Ureter (tissue), 1 donor: Measurements from ENCODE around the gene MTHFS. TPM values are rescaled to one million over a fixed set of nuclear protein-coding genes. Genes with fewer than 3 reads are reported as not detected.

ENCODE experiments used
- DNase-seq: peaks from one replicate; pipeline ENCODE4 v3.0.0-alpha.2; 2020; ENCODE audit warnings: low spot score
- total RNA-seq: library from RNA; stranded (reverse); gene quantifications from one replicate; pipeline ENCODE4 v1.2.4, GENCODE V29; 2023
- donor health status: DM: yes; HTN: yes; CAD: no.

Gene MTHFS
- total RNA-seq, 1 donor from 2014 or later: 24.9 TPM

GRCh38 chr15:79875213-79875612 is 21.6 kb downstream of the MTHFS start:
- no peak for DNase-seq

DNA sequence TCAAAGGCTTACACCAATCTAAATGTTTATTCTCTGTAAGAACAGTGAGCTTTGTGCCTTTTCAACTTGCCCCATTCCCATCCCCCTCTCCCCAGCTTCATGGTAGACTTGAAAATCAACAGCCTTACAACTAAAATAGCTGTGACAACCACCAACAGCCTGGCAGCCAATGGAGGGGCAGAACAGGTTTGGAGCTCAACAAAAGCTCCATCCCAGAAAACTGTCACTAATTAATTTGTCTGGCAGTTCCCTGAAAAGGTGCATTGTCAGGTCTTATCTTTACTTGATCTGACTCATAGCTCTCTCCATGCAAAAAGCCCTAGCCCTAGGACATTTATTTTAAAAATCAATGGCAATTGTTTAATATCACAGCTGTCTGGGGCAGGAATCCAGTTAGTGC is 22.6 kb downstream of the MTHFS start:
- no peak for DNase-seq

DNA sequence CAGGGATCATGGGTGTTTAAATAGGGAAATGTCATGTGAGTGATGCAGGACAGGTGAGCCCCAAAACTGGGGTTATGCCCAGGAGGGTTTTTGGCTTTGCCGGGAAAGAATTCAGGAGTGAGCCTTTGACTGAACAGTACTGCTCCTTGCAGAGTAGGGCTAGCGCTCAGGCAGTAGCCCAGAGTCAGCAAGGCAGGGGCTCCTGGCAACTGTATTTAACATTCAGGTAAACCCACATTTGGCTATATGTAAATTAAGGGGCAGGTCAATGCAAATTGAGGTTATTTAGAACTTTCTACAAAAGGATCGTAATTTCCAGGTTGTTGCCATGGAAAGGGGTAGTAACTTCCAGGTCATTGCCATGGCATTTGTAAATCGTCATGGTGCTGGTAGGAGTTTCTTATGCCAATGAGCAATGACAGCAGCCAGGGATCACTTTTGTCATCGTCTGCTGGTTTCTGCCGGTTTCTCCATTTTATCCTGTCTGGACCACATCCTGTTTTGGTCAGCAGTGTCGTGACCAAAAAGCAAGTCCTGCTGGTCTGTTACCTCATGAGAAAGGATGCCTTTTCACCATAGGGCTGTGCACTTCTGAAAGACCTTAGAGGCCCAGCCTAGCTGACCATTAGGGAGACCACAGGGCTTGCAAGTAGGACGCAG is 24.3 kb downstream of the MTHFS start:
- DNase-seq: no peak

DNA sequence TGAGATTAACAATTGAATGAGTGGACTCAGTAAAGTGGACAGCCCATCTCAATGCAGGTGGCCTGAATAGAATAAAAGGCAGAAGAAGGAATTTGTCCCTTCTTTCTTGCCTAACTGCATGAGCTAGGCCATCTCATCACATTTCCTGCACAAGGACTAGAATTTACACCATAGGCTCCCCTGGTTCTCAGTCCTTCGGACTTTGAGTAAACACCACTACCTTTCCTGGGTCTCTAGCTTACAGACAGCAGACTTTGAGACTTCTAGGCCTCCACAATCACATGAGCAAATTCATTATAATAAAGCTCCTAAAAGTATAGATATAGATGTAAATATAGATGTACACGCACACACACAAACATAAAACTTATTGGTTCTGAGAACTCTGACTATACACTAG is 28.3 kb downstream of the MTHFS start:
- no peak for DNase-seq

GRCh38 chr15:79863886-79864285 is 32.9 kb downstream of the MTHFS start:
- DNase-seq: no peak

- no peak for DNase-seq
Observed at GRCh38 chr15:79862191-79862590, 34.6 kb downstream of the MTHFS start.

- no peak for DNase-seq
Observed at GRCh38 chr15:79860661-79861060, 36.2 kb downstream of the MTHFS start.

DNA sequence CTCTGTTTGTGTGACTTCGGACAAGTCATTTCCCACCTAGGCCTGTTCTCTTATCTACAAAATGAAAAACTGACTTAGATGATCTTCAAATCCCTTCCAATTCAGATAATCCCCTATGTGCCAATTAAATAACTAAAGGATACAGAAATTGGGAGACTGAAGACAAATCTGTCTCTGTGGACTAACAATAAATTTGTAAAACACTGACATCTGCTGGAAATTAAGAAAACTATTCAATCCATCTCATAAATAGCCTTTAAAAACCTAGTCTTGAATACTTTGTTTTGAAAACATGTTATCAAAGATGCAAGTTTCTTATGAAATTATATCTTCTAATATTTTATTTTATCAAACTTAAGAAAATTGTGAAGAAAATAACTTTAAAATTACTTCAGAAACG is 38.3 kb downstream of the MTHFS start:
- no peak for DNase-seq

DNA sequence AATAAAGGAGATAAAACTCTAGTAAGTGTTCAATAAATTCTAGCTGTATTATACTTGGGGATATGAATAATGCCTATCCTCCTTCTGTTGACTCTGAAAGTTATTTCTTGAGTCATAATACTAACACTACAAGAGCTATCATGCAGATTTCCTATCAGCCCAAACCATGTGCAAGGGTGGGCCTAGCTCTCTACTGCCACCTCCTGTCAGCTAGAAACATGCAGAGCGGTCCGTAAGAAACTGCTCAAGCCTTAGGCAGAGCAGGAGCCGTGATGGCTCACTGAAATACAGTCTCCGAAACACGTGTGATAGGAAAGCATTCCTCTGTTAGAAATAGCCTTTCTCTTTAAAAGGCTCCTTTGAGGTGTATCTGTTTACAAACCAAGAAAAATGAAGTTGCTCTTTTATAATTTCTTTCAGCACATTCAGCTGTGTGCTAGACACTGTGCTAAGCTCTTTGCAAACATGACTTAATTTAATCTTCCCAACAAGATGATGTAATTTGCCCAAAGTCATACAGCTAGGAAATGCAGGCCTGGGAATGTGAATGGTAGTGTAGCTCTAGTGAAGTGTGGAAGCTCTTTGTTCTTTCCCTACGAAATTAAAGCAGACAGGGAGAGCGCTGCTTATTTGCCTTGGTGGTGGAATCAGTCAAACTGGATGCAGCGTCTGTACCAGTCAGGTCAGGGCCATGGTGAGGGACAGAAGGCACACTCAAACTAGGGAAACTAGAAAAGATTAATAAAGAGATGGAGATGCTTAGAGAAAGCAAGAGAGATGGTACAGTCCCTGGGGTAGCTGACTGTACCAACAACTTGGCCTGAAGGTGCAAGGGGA is 43.1 kb downstream of the MTHFS start:
- DNase-seq: peak; percentile 75

DNA sequence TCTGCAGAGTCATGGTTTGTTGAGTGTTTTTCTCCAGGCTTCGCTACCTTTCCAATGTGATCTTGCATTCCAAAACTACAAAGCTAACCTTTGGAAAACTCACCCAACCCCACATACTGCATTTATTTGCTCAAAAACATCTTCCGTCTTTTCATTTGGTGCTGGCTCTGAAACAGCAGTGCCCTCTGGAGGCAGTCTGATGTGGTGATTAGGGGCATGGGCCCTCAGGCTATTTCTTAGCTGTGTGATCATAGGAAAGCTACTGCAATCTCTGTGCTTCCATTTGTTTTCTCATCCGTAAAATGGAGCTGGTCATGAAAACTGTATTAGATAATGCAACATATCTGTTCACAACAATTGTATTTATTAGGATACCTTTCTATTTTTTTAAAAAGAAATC is 47.0 kb downstream of the MTHFS start:
- DNase-seq: no peak

DNA sequence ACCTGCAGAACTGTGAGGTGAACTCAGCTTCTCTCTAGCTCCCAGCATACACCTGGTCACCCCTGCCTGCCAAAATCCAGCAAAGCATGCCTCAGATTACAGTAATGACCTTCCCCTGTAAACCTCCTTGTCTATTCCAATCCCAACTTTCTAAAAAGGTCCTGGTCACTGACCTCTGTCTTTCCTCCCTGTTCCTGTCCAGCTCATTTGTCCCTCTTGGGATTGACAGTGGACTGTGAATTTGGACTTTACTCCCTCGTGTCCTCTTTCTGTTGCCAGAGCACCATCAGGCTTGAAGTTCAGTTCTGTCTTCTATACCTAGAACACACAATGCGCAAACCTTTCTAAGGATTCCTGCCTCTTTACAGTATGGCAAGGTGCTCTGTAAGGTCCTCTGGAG is 50.3 kb downstream of the MTHFS start:
- DNase-seq: no peak

GRCh38 chr15:79844221-79844620 is 52.6 kb downstream of the MTHFS start:
- no peak for DNase-seq

GRCh38 chr15:79837846-79838245 is 59.0 kb downstream of the MTHFS start:
- no peak for DNase-seq

DNA sequence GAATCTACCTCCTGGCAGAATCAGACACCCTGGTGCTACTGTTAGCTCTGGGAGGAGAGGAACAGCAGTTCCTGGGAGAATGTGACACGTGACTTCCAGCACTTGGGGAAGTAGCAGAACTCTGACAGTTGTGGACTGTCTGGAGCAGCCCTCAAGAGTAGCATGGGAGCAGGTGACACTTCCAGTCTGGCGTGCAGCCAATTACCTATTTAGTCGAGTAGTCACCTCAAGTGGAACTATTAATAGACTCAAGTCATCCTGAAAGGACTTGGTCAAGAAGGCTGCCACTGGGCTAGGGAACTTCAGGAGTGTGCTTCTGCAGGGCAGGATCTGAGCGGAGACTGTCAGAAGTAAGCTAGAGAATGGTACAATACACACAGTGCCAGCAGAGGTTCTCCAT is 62.3 kb downstream of the MTHFS start:
- DNase-seq: no peak

- DNase-seq: no peak
Observed at GRCh38 chr15:79832367-79833120, 64.3 kb downstream of the MTHFS start.

DNA sequence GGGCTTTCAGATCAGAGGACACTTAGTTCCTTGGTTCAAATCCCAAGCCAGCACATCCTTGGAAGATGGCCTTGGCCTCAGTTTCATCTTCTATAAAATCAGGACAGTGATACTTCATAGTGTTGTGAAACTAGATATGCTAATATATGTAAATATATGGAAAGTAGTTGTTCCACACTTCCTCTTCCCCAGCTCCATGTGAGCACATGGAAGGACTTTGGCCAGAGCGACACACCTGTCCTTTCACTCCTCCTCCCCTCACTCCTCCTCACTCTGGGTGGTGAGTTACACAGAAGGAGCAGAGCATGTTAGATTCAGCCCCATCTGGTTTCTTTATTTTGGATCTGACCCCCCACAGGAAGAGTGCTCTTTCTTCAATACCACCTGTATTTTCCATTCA is 65.2 kb downstream of the MTHFS start:
- no peak for DNase-seq

GRCh38 chr15:79829950-79830349 is 66.9 kb downstream of the MTHFS start:
- DNase-seq: no peak

DNA sequence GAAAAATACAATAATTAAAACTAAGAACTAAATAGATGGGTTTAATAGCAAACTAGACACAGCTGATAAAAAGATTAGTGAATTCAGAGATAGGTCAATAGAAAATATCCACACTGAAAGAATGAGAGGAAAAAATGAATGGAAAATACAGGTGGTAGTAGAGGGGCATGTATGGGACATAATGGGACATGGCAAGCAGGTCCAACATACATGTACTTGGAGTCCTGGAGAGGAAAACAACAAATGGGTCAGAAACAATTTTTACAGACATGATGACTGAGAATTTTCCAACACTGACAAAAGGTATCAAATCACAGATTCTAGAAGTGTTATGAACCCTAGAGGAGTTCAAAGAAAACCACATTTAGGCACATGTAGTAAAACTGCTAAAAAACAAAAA is 68.4 kb downstream of the MTHFS start:
- no peak for DNase-seq

GRCh38 chr15:79826800-79827199 is 70.0 kb downstream of the MTHFS start:
- DNase-seq: no peak

DNA sequence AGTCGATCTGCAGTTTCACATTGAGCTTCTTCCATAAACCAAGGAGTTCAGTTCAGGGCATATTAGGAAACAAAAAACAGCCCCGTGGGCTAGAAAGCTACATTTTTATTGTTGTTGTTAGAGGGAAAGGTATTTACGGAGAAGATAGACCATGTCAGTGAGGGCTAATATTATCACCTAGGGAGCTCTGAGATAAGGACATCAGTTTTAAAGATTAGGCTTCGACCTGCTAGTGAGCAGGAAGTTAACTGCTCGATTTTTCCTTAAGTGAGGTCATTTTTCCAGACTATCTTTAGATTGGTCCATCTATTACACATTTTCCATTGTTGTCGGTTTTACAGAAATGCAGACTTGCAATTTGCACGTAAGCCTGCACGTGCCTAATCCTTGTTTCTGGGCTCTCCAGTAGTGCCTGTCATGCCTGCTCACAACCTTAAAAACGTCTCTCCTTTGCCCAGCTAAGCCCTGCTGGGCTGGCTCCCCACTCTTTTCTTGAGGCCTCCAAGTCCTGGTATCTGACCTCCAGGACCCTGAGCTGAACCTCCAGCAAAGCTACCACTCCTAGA is 72.6 kb downstream of the MTHFS start:
- DNase-seq: no peak

DNA sequence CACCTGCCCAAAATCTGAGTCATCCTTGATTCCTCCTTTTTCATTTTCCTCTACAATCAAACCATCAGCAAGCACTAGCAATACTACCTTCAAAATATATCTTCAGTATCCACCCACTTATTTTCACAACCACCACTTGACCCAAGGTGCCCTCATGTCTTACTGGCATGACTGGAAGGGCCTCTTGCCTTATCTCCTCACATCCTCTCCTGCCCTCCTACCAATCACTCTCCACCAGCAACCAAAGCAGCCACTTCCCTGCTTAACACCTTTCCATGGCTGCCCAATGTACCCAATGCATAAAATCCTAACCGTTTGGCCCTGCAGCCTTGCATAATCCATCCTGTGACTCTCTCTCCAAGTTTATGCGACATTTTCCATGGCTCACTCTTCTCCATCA is 76.0 kb downstream of the MTHFS start:
- no peak for DNase-seq

GRCh38 chr15:79820176-79820575 is 76.6 kb downstream of the MTHFS start:
- no peak for DNase-seq
